Breast epithelium (tissue), 4 donors: Measurements from ENCODE around the gene PRG2. TPM values are rescaled to one million over a fixed set of nuclear protein-coding genes. Genes with fewer than 3 reads are reported as not detected.

ENCODE experiments used
- DNase-seq, 2 donors: peaks; one replicate each; pipeline ENCODE4 v3.0.0-alpha.2; 2019; ENCODE audit warnings: low spot score in 2 of 2
- H3K27ac ChIP-seq, 2 donors: fragments of 200-600 bp; sonication (generic) in 1 of 2; one replicate each; pipeline ENCODE4 v1.5.1; 2016 to 2019; ENCODE audit warnings: mild to moderate bottlenecking in 1 of 2
- H3K27me3 ChIP-seq, 2 donors: fragments of 200-600 bp; sonication (generic) in 1 of 2; one replicate each; pipeline versions ENCODE4 v1.5.1 to v1.6.0; 2017 to 2019; ENCODE audit warnings: control low read depth in 1 of 2, mild to moderate bottlenecking in 1 of 2
- H3K36me3 ChIP-seq: fragments of 200-600 bp; one replicate; pipeline ENCODE4 v1.5.1; 2019
- H3K4me1 ChIP-seq, 2 donors: fragments of 200-600 bp; sonication (generic); one replicate each; pipeline ENCODE4 v1.5.1; 2016 to 2019; ENCODE audit warnings: control low read depth in 1 of 2
- H3K4me3 ChIP-seq, 3 donors: fragments of 200-600 bp; sonication (generic); 1 replicate in 2 of 3; 2 replicates in 1 of 3; pipeline ENCODE4 v1.5.1; 2016 to 2019; ENCODE audit warnings: mild to moderate bottlenecking in 3 of 3, moderate library complexity in 2 of 3
- H3K9me3 ChIP-seq, 2 donors: fragments of 200-600 bp; sonication (generic) in 1 of 2; one replicate each; pipeline ENCODE4 v1.5.1; 2016 to 2019; ENCODE audit warnings: control low read depth in 1 of 2
- POLR2A ChIP-seq: fragments of 450-650 bp; IDR thresholded peaks from one replicate; pipeline ENCODE4 v1.6.1; 2016; ENCODE audit warnings: antibody characterized with exemption, mild to moderate bottlenecking, moderate library complexity
- POLR2AphosphoS5 ChIP-seq, 3 donors: sonication (generic); formaldehyde crosslinking; IDR thresholded peaks; one replicate each; pipeline ENCODE4 v1.6.1; 2017; ENCODE audit warnings: antibody characterized with exemption in 3 of 3
- intact Hi-C: fragments of 100-400 bp; cut with DNase I; formaldehyde crosslinking; loops from one replicate; pipeline ENCODE4 v1.15.1; 2023; ENCODE audit warnings: low total_unique reads
- total RNA-seq, 3 donors: library from RNA; depleted of rRNA; stranded (reverse); fragments of >200 nt; gene quantifications; one replicate each; pipeline ENCODE4 v1.1.0, GENCODE V29; 2016
- TF ChIP-seq, protein P1 (sequence below), 3 donors: fragments of 450-650 bp; IDR thresholded peaks; one replicate each; pipeline ENCODE4 v1.5.1; 2016 to 2017; ENCODE audit warnings: antibody characterized with exemption in 3 of 3, mild to moderate bottlenecking in 3 of 3, moderate library complexity in 3 of 3

The PRG2 gene
- total RNA-seq, 3 donors from 2014 or later: 1.1 TPM; not detected in 2

- intact Hi-C loops: no loop called here
- DNase-seq: no peak
- Histone ChIP-seq H3K4me3 (no peak overlapping the region), H3K9me3 (no peaks in the 10 kb centered on the region), H3K27ac (no peak overlapping the region), H3K4me1 (no peaks in the 10 kb centered on the region), H3K27me3 (no peaks in the 10 kb centered on the region), H3K36me3 (no peaks in the 10 kb centered on the region)
- no peak for TF ChIP-seq POLR2A
- TF ChIP-seq POLR2AphosphoS5 (IDR thresholded peaks at IDR 0.05): no peak
- TF ChIP-seq, protein P1, sequence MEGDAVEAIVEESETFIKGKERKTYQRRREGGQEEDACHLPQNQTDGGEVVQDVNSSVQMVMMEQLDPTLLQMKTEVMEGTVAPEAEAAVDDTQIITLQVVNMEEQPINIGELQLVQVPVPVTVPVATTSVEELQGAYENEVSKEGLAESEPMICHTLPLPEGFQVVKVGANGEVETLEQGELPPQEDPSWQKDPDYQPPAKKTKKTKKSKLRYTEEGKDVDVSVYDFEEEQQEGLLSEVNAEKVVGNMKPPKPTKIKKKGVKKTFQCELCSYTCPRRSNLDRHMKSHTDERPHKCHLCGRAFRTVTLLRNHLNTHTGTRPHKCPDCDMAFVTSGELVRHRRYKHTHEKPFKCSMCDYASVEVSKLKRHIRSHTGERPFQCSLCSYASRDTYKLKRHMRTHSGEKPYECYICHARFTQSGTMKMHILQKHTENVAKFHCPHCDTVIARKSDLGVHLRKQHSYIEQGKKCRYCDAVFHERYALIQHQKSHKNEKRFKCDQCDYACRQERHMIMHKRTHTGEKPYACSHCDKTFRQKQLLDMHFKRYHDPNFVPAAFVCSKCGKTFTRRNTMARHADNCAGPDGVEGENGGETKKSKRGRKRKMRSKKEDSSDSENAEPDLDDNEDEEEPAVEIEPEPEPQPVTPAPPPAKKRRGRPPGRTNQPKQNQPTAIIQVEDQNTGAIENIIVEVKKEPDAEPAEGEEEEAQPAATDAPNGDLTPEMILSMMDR (IDR thresholded peaks at IDR 0.05): no peak
Observed at GRCh38 chr11:57356268-57356667, 34.2 kb downstream of the PRG2 start.

GRCh38 chr11:57354699-57355098, 35.8 kb downstream of the PRG2 start:
- H3K9me3 ChIP-seq: no peaks in the 10 kb centered on the region
- no peak for DNase-seq

GRCh38 chr11:57353852-57354251, 36.6 kb downstream of the PRG2 start:
- Histone ChIP-seq H3K27ac (no peak overlapping the region), H3K9me3 (no peaks in the 10 kb centered on the region), H3K27me3 (no peaks in the 10 kb centered on the region), H3K4me3 (no peak overlapping the region), H3K36me3 (no peaks in the 10 kb centered on the region), H3K4me1 (no peaks in the 10 kb centered on the region)
- intact Hi-C loops: no loop called here
- TF ChIP-seq, protein P1 (IDR thresholded peaks at IDR 0.05): no peak
- TF ChIP-seq POLR2A (no peak), POLR2AphosphoS5 (IDR thresholded peaks at IDR 0.05) (no peak)
- no peak for DNase-seq

More at GRCh38 chr11:57354699-57355098, 35.8 kb downstream of the PRG2 start:
- intact Hi-C loops: no loop called here
- no peaks in the 10 kb centered on the region for H3K27me3 ChIP-seq
- no peak overlapping the region for H3K4me3 ChIP-seq
- no peaks in the 10 kb centered on the region for H3K4me1 ChIP-seq
- TF ChIP-seq POLR2A: no peak
- no peaks in the 10 kb centered on the region for H3K36me3 ChIP-seq
- no peak overlapping the region for H3K27ac ChIP-seq

DNA sequence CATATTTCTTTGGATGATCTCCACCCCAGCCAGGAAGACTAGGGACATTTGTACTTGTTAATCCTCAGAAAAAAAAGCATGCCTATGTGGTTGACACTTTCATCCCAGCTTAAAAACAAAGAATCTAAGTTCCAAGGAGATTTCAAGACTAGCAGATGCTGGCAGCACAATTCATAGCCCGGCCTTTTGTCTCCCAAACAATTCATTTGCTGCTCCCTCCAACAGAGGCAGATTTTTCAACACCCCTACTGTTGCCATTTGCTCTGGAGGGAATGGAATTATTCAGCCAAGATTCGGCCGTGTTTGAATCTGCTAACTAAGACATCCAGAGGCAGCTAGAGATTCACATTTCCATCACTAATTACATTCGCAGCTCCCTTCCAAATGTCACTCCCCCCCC, 37.0 kb downstream of the PRG2 start:
- TF ChIP-seq, protein P1 (IDR thresholded peaks at IDR 0.05): no peak
- TF ChIP-seq POLR2AphosphoS5 (IDR thresholded peaks at IDR 0.05) (no peak), POLR2A (no peak)
- intact Hi-C loops: no loop called here
- no peak overlapping the region for H3K27ac ChIP-seq
- no peaks in the 10 kb centered on the region for H3K27me3 ChIP-seq
- H3K4me3 ChIP-seq: no peak overlapping the region
- no peaks in the 10 kb centered on the region for H3K36me3 ChIP-seq
- DNase-seq: no peak
- no peaks in the 10 kb centered on the region for H3K4me1 ChIP-seq
- H3K9me3 ChIP-seq: no peaks in the 10 kb centered on the region

DNA sequence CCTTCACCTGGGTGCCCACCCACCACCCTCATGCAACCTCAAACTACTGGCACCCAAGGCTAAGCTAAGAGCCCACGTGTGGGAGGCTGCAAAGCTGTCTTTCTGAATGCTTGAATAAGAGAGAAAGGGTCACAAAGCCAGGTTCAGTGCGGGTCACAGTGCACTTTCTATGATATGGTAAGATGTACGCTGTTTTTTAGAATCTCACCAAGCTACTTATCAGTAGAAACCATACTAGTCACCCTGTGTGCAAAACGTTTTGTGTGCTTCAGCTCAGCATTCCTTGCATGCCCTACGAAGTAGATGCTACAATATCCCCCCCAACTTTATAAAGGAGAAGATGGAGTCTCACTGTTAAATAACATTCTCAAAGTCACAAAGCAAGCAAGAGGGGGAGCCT, 37.4 kb downstream of the PRG2 start:
- no peaks in the 10 kb centered on the region for H3K36me3 ChIP-seq
- no peak overlapping the region for H3K27ac ChIP-seq
- intact Hi-C loops: no loop called here
- TF ChIP-seq POLR2AphosphoS5 (IDR thresholded peaks at IDR 0.05) (no peak), POLR2A (no peak)
- TF ChIP-seq, protein P1 (IDR thresholded peaks at IDR 0.05): no peak
- H3K4me3 ChIP-seq: no peak overlapping the region
- H3K27me3 ChIP-seq: no peaks in the 10 kb centered on the region
- no peaks in the 10 kb centered on the region for H3K4me1 ChIP-seq
- no peak for DNase-seq
- H3K9me3 ChIP-seq: no peaks in the 10 kb centered on the region
